Kidney (tissue), 14 donors: ENCODE data around the gene ATG2B. TPM values are rescaled to one million over a fixed set of nuclear protein-coding genes. Genes with fewer than 3 reads are reported as not detected.

ENCODE experiments used
- DNase-seq, 5 donors: peaks; one replicate each; pipeline ENCODE4 v3.0.0-alpha.2; 2013 to 2020
- FAIRE-seq: peaks from 2 replicates; lab custom pipeline; 2012; peaks lifted over from hg19 to GRCh38; lab: Jason Lieb, UNC
- H3K27ac ChIP-seq, 2 donors: one replicate each; pipeline ENCODE4 v1.7.0; 2013; ENCODE audit warnings: low read depth in 2 of 2, low read length in 2 of 2, inconsistent platforms in 1 of 2
- H3K27me3 ChIP-seq: one replicate; pipeline ENCODE4 v1.7.1; 2013; ENCODE audit warnings: low read length, inconsistent platforms; ENCODE audit not compliant: control insufficient read depth, insufficient read depth
- H3K36me3 ChIP-seq, 3 donors: one replicate each; pipeline versions ENCODE4 v1.7.0 to v1.7.1; 2013; ENCODE audit warnings: low read length in 3 of 3, control low read depth in 1 of 3, inconsistent platforms in 1 of 3; ENCODE audit not compliant: insufficient read depth in 3 of 3, control insufficient read depth in 2 of 3
- H3K4me1 ChIP-seq, 3 donors: one replicate each; pipeline versions ENCODE4 v1.7.0 to v1.7.1; 2013; ENCODE audit warnings: low read length in 3 of 3, inconsistent platforms in 1 of 3, low read depth in 1 of 3; ENCODE audit not compliant: control insufficient read depth in 2 of 3, insufficient read depth in 2 of 3
- H3K4me3 ChIP-seq, 3 donors: one replicate each; pipeline versions ENCODE4 v1.7.0 to v1.8.1; 2013; ENCODE audit warnings: low read length in 3 of 3, control low read depth in 1 of 3, inconsistent platforms in 1 of 3
- H3K9ac ChIP-seq, 3 donors: one replicate each; pipeline versions ENCODE4 v1.7.0 to v1.7.1; 2013; ENCODE audit warnings: low read length in 3 of 3, control low read depth in 1 of 3, inconsistent platforms in 1 of 3
- H3K9me3 ChIP-seq, 3 donors: one replicate each; pipeline versions ENCODE4 v1.7.0 to v1.7.1; 2013; ENCODE audit warnings: low read length in 3 of 3, control low read depth in 1 of 3, inconsistent platforms in 1 of 3; ENCODE audit not compliant: control insufficient read depth in 2 of 3, insufficient read depth in 1 of 3
- CTCF ChIP-seq: IDR thresholded peaks from 3 replicates; pipeline ENCODE4 v1.5.1; 2012; ENCODE audit warnings: mild to moderate bottlenecking, moderate library complexity, borderline replicate concordance; ENCODE audit not compliant: insufficient read depth; ENCODE audit errors: extremely low read depth
- intact Hi-C: fragments of 100-400 bp; cut with DNase I; formaldehyde crosslinking; loops from one replicate; pipeline ENCODE4 v1.11.1; 2022
- polyA plus RNA-seq: library from polyadenylated mRNA; stranded (reverse); fragments of 350-450 nt; fragmentation: Illumina TruSeq; extraction: RNeasy Lipid Tissue Mini Kit (QIAGEN cat#74804); gene quantifications from one replicate; pipeline ENCODE4 v1.2.3, GENCODE V29; 2014; ENCODE audit warnings: low read depth, low replicate concordance; ENCODE audit not compliant: insufficient read depth
- total RNA-seq: library from RNA; stranded (reverse); fragmentation: NEBNext Ultra II Directional; extraction: Animal tissue kit (Norgen Biotek cat#: 25700); gene quantifications from one replicate; pipeline ENCODE4 v1.2.1, GENCODE V29; 2021
- donor health status: control.
- donor health status: control.
- donor health status: control.
- donor health status: control.
- donor health status: control.
- donor health status: DM: yes; HTN: yes; CAD: no.
- donor health status: Normal renal cell carcinoma (clear cell type).

Gene ATG2B
- total and polyA plus RNA-seq, 2 donors from 2014 or later = 3.8 to 35.8 TPM

GRCh38 chr14:96403409-96403808 is 40.3 kb upstream of the ATG2B start:
- Histone ChIP-seq H3K4me3 (no peak overlapping the region), H3K9me3 (no peaks in the 10 kb centered on the region), H3K4me1 (no peaks in the 10 kb centered on the region), H3K27me3 (no peaks in the 10 kb centered on the region), H3K36me3 (no peaks in the 10 kb centered on the region), H3K27ac (no peak overlapping the region), H3K9ac (no peak overlapping the region)
- DNase-seq (no peak), FAIRE-seq (no peak)
- intact Hi-C loops = no loop called here
- TF ChIP-seq CTCF = no peak

GRCh38 chr14:96400495-96400894 is 37.4 kb upstream of the ATG2B start:
- Histone ChIP-seq H3K4me3 (no peak overlapping the region), H3K27me3 (no peaks in the 10 kb centered on the region), H3K4me1 (no peaks in the 10 kb centered on the region), H3K9me3 (no peaks in the 10 kb centered on the region), H3K27ac (no peak overlapping the region), H3K36me3 (no peaks in the 10 kb centered on the region), H3K9ac (no peak overlapping the region)
- DNase-seq (no peak), FAIRE-seq (no peak)
- intact Hi-C loops = no loop called here
- no peak for TF ChIP-seq CTCF

DNA sequence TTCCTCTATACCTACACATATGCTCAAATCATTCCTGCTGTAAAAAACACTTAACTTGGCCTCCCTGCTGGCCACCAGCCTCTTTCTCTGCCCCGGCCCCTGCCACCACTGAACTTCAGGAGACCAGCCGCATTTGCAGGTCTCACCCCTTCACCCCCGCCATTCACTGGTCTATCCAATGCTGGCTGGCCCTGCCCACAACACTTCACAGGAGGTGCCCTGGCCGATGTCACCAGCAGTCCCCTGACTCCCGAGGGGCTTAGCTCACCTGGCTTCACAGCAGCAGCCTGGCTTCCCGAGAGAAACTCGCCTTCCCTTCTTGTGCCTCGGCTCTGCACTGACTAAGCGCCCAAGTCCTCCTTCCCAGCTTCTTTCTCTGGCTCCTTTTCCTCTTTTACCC is 36.3 kb upstream of the ATG2B start:
- Histone ChIP-seq H3K36me3 (no peaks in the 10 kb centered on the region), H3K27me3 (no peaks in the 10 kb centered on the region), H3K27ac (no peak overlapping the region), H3K4me3 (no peak overlapping the region), H3K9ac (no peak overlapping the region), H3K9me3 (no peaks in the 10 kb centered on the region), H3K4me1 (no peaks in the 10 kb centered on the region)
- no peak for TF ChIP-seq CTCF
- intact Hi-C loops = no loop called here
- DNase-seq (no peak), FAIRE-seq (no peak)

DNA sequence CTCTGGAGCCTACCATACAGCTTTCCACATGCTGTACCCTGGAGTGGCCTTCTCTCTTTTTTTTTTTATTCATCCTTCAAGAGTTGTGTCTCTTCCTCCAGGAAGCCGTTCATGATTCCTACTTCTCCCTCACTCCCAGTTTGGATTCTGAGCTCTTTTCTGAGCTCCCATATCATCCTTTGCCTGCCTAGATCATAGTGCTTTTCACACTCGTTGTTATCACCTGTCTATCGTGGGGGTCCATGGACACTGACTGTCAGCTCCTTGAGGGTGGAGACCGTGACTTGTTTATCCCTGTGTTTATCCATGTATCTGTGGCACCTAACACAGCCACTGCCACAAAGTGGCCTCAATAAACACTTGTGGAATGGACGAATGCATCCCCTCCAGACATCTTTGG is 35.8 kb upstream of the ATG2B start:
- Histone ChIP-seq H3K4me1 (no peaks in the 10 kb centered on the region), H3K36me3 (no peaks in the 10 kb centered on the region), H3K27me3 (no peaks in the 10 kb centered on the region), H3K9ac (no peak overlapping the region), H3K4me3 (no peak overlapping the region), H3K27ac (no peak overlapping the region), H3K9me3 (no peaks in the 10 kb centered on the region)
- intact Hi-C loops = no loop called here
- no peak for TF ChIP-seq CTCF
- FAIRE-seq (no peak), DNase-seq (no peak)
